ENCODE data around the gene CSH2. TPM values are rescaled to one million over a fixed set of nuclear protein-coding genes. Genes with fewer than 3 reads are reported as not detected.
"Not testable (repeated sequence)": the region's sequence is repeated elsewhere in the genome, so short reads cannot be mapped to it uniquely, and the experiment has no call there.

Gene CSH2
- total RNA-seq, 1 experiment from 2014 or later = not detected

- H3K9me3 Mint-ChIP-seq; H3K27me3 Mint-ChIP-seq (ENCODE audit: low read depth): not testable (repeated sequence)
- peak; percentile 85 for DNase-seq
Measured at GRCh38 chr17:63889026-63889848, 15.8 kb upstream of the CSH2 start.

GRCh38 chr17:63885119-63885518 lies 11.6 kb upstream of the CSH2 start:
- not testable (repeated sequence) for H3K4ac ChIP-seq (ENCODE audit: low read depth, low read length); H2BK15ac ChIP-seq (ENCODE audit: low read depth, low read length); H3K27ac Mint-ChIP-seq; H3K14ac ChIP-seq (ENCODE audit: insufficient read depth, low read length); H3K4me3 Mint-ChIP-seq; H3K27me3 ChIP-seq (ENCODE audit: insufficient read depth, low read length); H2BK5ac ChIP-seq (ENCODE audit: insufficient read length, low read length); H4K8ac ChIP-seq (replicated peaks; ENCODE audit: insufficient read length, low read depth, low read length); H4K91ac ChIP-seq (ENCODE audit: insufficient read length, low read depth, low read length); H3K9me3 ChIP-seq (ENCODE audit: control insufficient read depth, low read depth, low read length); H3K56ac ChIP-seq (ENCODE audit: insufficient read length, low read depth, low read length); H3K4me1 ChIP-seq (ENCODE audit: insufficient read depth, low read length); H3K9ac ChIP-seq (ENCODE audit: extremely low read depth, insufficient read length, low read length); H3K18ac ChIP-seq (ENCODE audit: insufficient read length, low read depth, low read length); H2AFZ ChIP-seq (ENCODE audit: low read length); H2BK20ac ChIP-seq (ENCODE audit: low read depth, low read length, poor library complexity, severe bottlenecking); H3K9me3 Mint-ChIP-seq; H3K36me3 Mint-ChIP-seq (ENCODE audit: insufficient read depth in 1 of 3, low read depth in 3 of 3); H3K27me3 Mint-ChIP-seq (ENCODE audit: low read depth); H2BK120ac ChIP-seq (ENCODE audit: low read depth, low read length, poor library complexity, severe bottlenecking); H3K27ac ChIP-seq (ENCODE audit: insufficient read length, low read depth, low read length); H2BK12ac ChIP-seq (ENCODE audit: insufficient read length, low read depth, low read length); H3T11ph ChIP-seq (ENCODE audit: low read length); H3K79me2 ChIP-seq (ENCODE audit: insufficient read depth, low read length); H2AK5ac ChIP-seq (ENCODE audit: insufficient read length, low read length); H4K5ac ChIP-seq (ENCODE audit: insufficient read length, low read depth, low read length); H3K79me1 ChIP-seq (ENCODE audit: insufficient read depth, low read depth, low read length, poor library complexity, severe bottlenecking); H4K20me1 ChIP-seq (ENCODE audit: control insufficient read depth, insufficient read depth, insufficient read length); H3K23ac ChIP-seq (ENCODE audit: insufficient read length, low read depth, low read length); H3K23me2 ChIP-seq (ENCODE audit: insufficient read length, low read depth, low read length, poor library complexity, severe bottlenecking); H3K4me2 ChIP-seq (ENCODE audit: insufficient read depth, insufficient read length, low read length)
- DNase-seq = peak; percentile 16
- WGBS (ENCODE audit: extremely low coverage, insufficient read length, low lambda C conversion rate) = no CpG with 5 or more reads among the region's 11 CpGs
- H3K4me1 Mint-ChIP-seq = peaks cover 13 to 16% of the 10 kb centered on the region in 2 experiments

More at GRCh38 chr17:63889026-63889848, 15.8 kb upstream of the CSH2 start:
- not testable (repeated sequence) for H2BK12ac ChIP-seq (ENCODE audit: insufficient read length, low read depth, low read length); H4K91ac ChIP-seq (ENCODE audit: insufficient read length, low read depth, low read length); H3K27ac ChIP-seq (ENCODE audit: insufficient read length, low read depth, low read length); H3T11ph ChIP-seq (ENCODE audit: low read length); H3K9me3 ChIP-seq (ENCODE audit: control insufficient read depth, low read depth, low read length); H3K79me1 ChIP-seq (ENCODE audit: insufficient read depth, low read depth, low read length, poor library complexity, severe bottlenecking); H2BK15ac ChIP-seq (ENCODE audit: low read depth, low read length); H3K4me1 Mint-ChIP-seq; H3K18ac ChIP-seq (ENCODE audit: insufficient read length, low read depth, low read length); H3K36me3 Mint-ChIP-seq (ENCODE audit: insufficient read depth in 1 of 3, low read depth in 3 of 3); H3K27ac Mint-ChIP-seq; H3K4ac ChIP-seq (ENCODE audit: low read depth, low read length); H2AFZ ChIP-seq (ENCODE audit: low read length); H2BK5ac ChIP-seq (ENCODE audit: insufficient read length, low read length); H4K5ac ChIP-seq (ENCODE audit: insufficient read length, low read depth, low read length); H3K23ac ChIP-seq (ENCODE audit: insufficient read length, low read depth, low read length); H4K20me1 ChIP-seq (ENCODE audit: control insufficient read depth, insufficient read depth, insufficient read length); H3K23me2 ChIP-seq (ENCODE audit: insufficient read length, low read depth, low read length, poor library complexity, severe bottlenecking); H3K14ac ChIP-seq (ENCODE audit: insufficient read depth, low read length); H3K27me3 ChIP-seq (ENCODE audit: insufficient read depth, low read length); H3K56ac ChIP-seq (ENCODE audit: insufficient read length, low read depth, low read length); H3K79me2 ChIP-seq (ENCODE audit: insufficient read depth, low read length); H3K4me2 ChIP-seq (ENCODE audit: insufficient read depth, insufficient read length, low read length); H2BK20ac ChIP-seq (ENCODE audit: low read depth, low read length, poor library complexity, severe bottlenecking); H4K8ac ChIP-seq (replicated peaks; ENCODE audit: insufficient read length, low read depth, low read length); H3K4me3 Mint-ChIP-seq; H3K9ac ChIP-seq (ENCODE audit: extremely low read depth, insufficient read length, low read length); H3K4me1 ChIP-seq (ENCODE audit: insufficient read depth, low read length); H2BK120ac ChIP-seq (ENCODE audit: low read depth, low read length, poor library complexity, severe bottlenecking); H2AK5ac ChIP-seq (ENCODE audit: insufficient read length, low read length)
- peak; percentile 58 for TF ChIP-seq CTCF (conservative IDR thresholded peaks at IDR 0.05)
- no CpG with 5 or more reads among the region's 13 CpGs for WGBS (ENCODE audit: extremely low coverage, insufficient read length, low lambda C conversion rate)

All from H9 (cell line).